ENCODE data around the gene MYH6. TPM values are rescaled to one million over a fixed set of nuclear protein-coding genes. Genes with fewer than 3 reads are reported as not detected.
"Not testable (repeated sequence)": the region's sequence is repeated elsewhere in the genome, so short reads cannot be mapped to it uniquely, and the experiment has no call there.

The MYH6 gene
- total RNA-seq, 1 experiment from 2014 or later: not detected

DNA sequence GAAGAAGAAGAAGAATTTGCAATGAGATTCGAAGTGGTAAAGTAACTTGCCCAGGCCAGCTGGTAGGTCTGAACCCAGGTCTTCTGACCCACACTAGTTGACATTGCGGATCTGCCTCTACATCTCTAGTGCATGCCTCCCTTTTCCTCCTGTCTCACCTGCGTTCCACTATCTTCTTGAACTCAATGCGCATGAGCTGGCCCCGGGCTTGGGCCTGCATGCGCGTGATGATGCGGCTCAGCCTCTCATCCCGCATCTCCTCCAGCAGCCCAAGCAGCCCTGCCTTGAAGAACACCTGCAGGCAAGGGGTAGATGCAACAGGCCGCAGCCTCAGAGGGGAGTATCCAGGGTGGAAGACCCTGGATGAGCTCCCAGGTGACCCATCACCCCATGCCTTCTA lies 11.9 kb downstream of the MYH6 start:
- Histone ChIP-seq H3K9me3 (ENCODE audit: control insufficient read depth, insufficient read depth, low read depth, low read length) (no peaks in the 10 kb centered on the region), H3K4me1 (ENCODE audit: control insufficient read depth, insufficient read depth, low read length) (no peaks in the 10 kb centered on the region), H3K27me3 (ENCODE audit: control insufficient read depth, insufficient read depth, low read length) (no peaks in the 10 kb centered on the region), H3K27ac (ENCODE audit: low read length) (no peak overlapping the region), H3K36me3 (ENCODE audit: control insufficient read depth, insufficient read depth, low read length) (no peaks in the 10 kb centered on the region), H3K4me3 (ENCODE audit: low read depth in 2 of 2, low read length in 2 of 2) (no peak overlapping the region)
- ChIA-PET CTCF (no interaction called here), POLR2A (no interaction called here)
- DNase-seq (ENCODE audit: low read depth, low spot score) (no peak), ATAC-seq (no peak)
- no TSS peak for BruUV-seq (replicated peaks)
- intact Hi-C loops (cut with micrococcal nuclease; ENCODE audit: unreplicated experiment) (no loop called here), in situ Hi-C loops (cut with HindIII; ENCODE audit: low pct_unique_long_range_greater_than_20kb, low sequenced_read_pairs) (no loop called here)
- TF ChIP-seq, protein P1, sequence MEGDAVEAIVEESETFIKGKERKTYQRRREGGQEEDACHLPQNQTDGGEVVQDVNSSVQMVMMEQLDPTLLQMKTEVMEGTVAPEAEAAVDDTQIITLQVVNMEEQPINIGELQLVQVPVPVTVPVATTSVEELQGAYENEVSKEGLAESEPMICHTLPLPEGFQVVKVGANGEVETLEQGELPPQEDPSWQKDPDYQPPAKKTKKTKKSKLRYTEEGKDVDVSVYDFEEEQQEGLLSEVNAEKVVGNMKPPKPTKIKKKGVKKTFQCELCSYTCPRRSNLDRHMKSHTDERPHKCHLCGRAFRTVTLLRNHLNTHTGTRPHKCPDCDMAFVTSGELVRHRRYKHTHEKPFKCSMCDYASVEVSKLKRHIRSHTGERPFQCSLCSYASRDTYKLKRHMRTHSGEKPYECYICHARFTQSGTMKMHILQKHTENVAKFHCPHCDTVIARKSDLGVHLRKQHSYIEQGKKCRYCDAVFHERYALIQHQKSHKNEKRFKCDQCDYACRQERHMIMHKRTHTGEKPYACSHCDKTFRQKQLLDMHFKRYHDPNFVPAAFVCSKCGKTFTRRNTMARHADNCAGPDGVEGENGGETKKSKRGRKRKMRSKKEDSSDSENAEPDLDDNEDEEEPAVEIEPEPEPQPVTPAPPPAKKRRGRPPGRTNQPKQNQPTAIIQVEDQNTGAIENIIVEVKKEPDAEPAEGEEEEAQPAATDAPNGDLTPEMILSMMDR (IDR thresholded peaks at IDR 0.05): no peak
- TF ChIP-seq SIN3A (IDR thresholded peaks at IDR 0.05; ENCODE audit: borderline replicate concordance, insufficient read depth, low read depth, low read length): no peak
- no peak for TF ChIP-seq TCF7L2 (IDR thresholded peaks at IDR 0.05; ENCODE audit: low read depth, low read length)
- TF ChIP-seq, protein P2, sequence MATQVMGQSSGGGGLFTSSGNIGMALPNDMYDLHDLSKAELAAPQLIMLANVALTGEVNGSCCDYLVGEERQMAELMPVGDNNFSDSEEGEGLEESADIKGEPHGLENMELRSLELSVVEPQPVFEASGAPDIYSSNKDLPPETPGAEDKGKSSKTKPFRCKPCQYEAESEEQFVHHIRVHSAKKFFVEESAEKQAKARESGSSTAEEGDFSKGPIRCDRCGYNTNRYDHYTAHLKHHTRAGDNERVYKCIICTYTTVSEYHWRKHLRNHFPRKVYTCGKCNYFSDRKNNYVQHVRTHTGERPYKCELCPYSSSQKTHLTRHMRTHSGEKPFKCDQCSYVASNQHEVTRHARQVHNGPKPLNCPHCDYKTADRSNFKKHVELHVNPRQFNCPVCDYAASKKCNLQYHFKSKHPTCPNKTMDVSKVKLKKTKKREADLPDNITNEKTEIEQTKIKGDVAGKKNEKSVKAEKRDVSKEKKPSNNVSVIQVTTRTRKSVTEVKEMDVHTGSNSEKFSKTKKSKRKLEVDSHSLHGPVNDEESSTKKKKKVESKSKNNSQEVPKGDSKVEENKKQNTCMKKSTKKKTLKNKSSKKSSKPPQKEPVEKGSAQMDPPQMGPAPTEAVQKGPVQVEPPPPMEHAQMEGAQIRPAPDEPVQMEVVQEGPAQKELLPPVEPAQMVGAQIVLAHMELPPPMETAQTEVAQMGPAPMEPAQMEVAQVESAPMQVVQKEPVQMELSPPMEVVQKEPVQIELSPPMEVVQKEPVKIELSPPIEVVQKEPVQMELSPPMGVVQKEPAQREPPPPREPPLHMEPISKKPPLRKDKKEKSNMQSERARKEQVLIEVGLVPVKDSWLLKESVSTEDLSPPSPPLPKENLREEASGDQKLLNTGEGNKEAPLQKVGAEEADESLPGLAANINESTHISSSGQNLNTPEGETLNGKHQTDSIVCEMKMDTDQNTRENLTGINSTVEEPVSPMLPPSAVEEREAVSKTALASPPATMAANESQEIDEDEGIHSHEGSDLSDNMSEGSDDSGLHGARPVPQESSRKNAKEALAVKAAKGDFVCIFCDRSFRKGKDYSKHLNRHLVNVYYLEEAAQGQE (IDR thresholded peaks at IDR 0.05; ENCODE audit: insufficient read depth in 1 of 2, low read depth in 2 of 2, low read length in 1 of 2): no peak
- no peak for TF ChIP-seq POLR2AphosphoS5 (IDR thresholded peaks at IDR 0.05; ENCODE audit: low read depth, low read length)

DNA sequence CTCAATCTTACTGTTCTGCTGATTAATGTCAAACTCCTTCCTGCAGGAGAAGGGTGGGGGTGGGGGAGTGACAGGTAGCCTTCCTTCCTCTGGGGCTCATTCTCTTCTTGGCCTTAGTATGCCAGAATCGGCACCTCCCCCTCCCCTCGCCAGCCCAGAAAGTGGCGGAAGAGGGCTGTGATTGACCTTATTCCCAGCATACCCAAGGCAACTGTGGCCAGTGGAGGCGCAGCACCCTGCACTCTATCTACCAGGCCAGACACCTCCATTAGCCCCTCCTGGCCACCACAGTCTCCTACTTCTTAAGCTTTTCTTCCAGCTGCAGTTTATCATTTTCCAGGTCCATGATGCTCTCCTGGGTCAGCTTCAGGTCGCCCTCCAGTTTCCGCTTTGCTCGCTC lies 15.5 kb downstream of the MYH6 start:
- no peaks in the 10 kb centered on the region for H3K27me3 ChIP-seq (ENCODE audit: control insufficient read depth, insufficient read depth, low read length)
- ChIA-PET CTCF (no interaction called here), POLR2A (interaction anchor here (0.7 kb wide), 1 partner anchor 19 kb away, joined by 3 read pairs; no protein-coding TSS in a partner anchor)
- no peak overlapping the region for H3K27ac ChIP-seq (ENCODE audit: low read length)
- TF ChIP-seq, protein P2 (IDR thresholded peaks at IDR 0.05; ENCODE audit: insufficient read depth in 1 of 2, low read depth in 2 of 2, low read length in 1 of 2): no peak
- TF ChIP-seq, protein P1 (IDR thresholded peaks at IDR 0.05): no peak
- TF ChIP-seq SIN3A (IDR thresholded peaks at IDR 0.05; ENCODE audit: borderline replicate concordance, insufficient read depth, low read depth, low read length) (no peak), POLR2AphosphoS5 (IDR thresholded peaks at IDR 0.05; ENCODE audit: low read depth, low read length) (no peak), TCF7L2 (IDR thresholded peaks at IDR 0.05; ENCODE audit: low read depth, low read length) (no peak)
- in situ Hi-C loops (cut with HindIII; ENCODE audit: low pct_unique_long_range_greater_than_20kb, low sequenced_read_pairs) (no loop called here), intact Hi-C loops (cut with micrococcal nuclease; ENCODE audit: unreplicated experiment) (no loop called here)
- no peaks in the 10 kb centered on the region for H3K4me1 ChIP-seq (ENCODE audit: control insufficient read depth, insufficient read depth, low read length)
- no peak overlapping the region for H3K4me3 ChIP-seq (ENCODE audit: low read depth in 2 of 2, low read length in 2 of 2)
- DNase-seq (ENCODE audit: low read depth, low spot score) (no peak), ATAC-seq (no peak)
- H3K36me3 ChIP-seq (ENCODE audit: control insufficient read depth, insufficient read depth, low read length): no peaks in the 10 kb centered on the region
- no peaks in the 10 kb centered on the region for H3K9me3 ChIP-seq (ENCODE audit: control insufficient read depth, insufficient read depth, low read depth, low read length)
- BruUV-seq (replicated peaks): no TSS peak

DNA sequence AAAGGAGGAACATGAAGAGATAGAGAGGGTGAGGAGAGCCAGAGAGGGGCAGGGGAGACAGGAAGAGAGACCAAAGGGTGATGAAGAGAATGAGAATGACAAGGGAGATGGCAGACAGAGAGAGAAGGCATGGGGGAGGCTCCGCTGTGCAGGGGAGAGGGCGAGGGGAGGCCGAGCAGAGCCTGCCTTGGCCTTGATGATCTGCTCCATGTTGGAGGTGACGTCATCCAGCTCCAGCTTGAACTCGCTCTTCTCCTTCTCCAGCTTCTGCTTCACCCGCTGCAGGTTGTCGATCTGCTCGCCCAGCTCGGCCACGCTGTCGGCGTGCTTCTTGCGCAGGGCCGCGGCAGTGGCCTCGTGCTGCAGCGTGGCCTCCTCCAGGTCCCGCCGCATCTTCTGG lies 18.2 kb downstream of the MYH6 start:
- intact Hi-C loops (cut with micrococcal nuclease; ENCODE audit: unreplicated experiment); H3K27ac ChIP-seq (ENCODE audit: low read length); H3K4me1 ChIP-seq (ENCODE audit: control insufficient read depth, insufficient read depth, low read length); H3K4me3 ChIP-seq (ENCODE audit: low read depth in 2 of 2, low read length in 2 of 2); BruUV-seq (replicated peaks); DNase-seq (ENCODE audit: low read depth, low spot score); CTCF ChIA-PET; H3K36me3 ChIP-seq (ENCODE audit: control insufficient read depth, insufficient read depth, low read length); ATAC-seq; H3K27me3 ChIP-seq (ENCODE audit: control insufficient read depth, insufficient read depth, low read length); H3K9me3 ChIP-seq (ENCODE audit: control insufficient read depth, insufficient read depth, low read depth, low read length); in situ Hi-C loops (cut with HindIII; ENCODE audit: low pct_unique_long_range_greater_than_20kb, low sequenced_read_pairs); POLR2A ChIA-PET: not testable (repeated sequence)
